DMS79 treated with DMSO at 0.1 percent for 48 hours (cell line): ENCODE results near the gene WDR59.

ENCODE experiments used
- DNase-seq: peaks from one replicate; lab custom pipeline; 2025; lab: John Stamatoyannopoulos, UW

The WDR59 gene

GRCh38 chr16:74903120-74903519 is 81.8 kb downstream of the WDR59 start:
- no peak for DNase-seq

GRCh38 chr16:74902161-74902560 is 82.8 kb downstream of the WDR59 start:
- no peak for DNase-seq

- no peak for DNase-seq
These were observed 83.3 kb downstream of the WDR59 start for GRCh38 chr16:74901606-74902005.

GRCh38 chr16:74899816-74900215 is 85.1 kb downstream of the WDR59 start:
- no peak for DNase-seq

GRCh38 chr16:74898659-74899058 is 86.3 kb downstream of the WDR59 start:
- no peak for DNase-seq

GRCh38 chr16:74896389-74897370 is 88.2 kb downstream of the WDR59 start:
- DNase-seq = no peak

- DNase-seq = no peak
These were observed 91.4 kb downstream of the WDR59 start for GRCh38 chr16:74893541-74893940.

DNA sequence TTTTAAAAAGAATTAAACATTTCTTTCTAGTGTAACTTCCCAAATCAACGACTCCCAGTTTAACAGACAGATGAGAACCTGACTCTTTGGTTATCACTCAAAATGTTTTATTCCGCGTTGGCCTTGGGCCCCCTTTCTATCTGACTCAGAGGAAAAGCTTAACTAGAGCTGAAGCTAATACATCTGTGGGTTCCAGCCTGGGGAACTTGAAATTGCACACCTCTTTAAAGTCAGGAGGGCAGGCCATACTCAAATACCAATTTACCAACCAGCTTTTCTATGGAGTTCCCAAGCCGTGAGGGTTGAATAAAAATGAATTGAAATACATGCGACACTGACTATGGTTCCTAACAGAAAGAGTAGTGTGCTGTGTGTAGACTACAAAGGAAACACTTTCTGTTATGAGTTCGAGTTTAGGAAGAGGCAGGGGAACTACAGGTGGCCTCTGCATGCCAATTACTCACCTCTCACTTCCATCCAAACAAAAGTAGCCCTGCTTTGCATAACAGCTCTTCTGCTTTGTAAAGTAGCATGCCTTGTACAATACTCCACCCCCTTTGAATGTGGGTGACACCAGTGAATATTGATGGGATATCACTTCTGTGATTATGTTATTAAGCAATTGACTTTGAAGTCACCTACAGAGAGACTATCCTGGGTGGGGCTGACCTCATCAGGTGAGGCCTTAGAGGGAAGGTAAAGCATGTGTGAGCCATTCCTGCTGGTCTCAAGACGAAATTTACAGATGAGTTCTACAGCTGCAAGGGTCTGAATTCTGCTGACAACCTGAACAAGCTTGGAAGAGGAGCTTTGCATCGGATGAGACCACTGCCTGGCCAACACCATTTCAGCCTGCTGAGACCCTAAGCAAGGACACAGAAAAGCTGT is 92.1 kb downstream of the WDR59 start:
- no peak for DNase-seq

- no peak for DNase-seq
These were observed 96.0 kb downstream of the WDR59 start for GRCh38 chr16:74888888-74889287.

GRCh38 chr16:74888232-74888862 is 96.6 kb downstream of the WDR59 start:
- no peak for DNase-seq

DNA sequence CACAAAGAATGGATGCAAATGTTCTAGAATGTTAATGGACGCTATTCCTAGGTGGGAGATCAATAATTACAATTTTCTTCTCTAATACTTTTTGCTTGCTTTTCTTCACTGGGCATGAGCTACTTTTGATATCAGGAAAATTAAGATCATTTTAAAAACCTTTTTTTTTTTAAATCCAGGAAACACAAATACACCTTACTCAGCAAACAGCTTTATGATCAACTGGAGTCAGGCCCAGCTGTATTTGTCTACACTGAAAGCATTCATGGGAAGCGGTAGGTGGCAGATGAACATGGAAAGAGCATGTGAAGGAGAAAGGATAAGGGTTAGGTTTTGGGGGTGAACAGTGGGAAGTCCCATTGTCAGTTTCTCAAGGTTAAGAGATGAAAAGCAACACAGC is 97.8 kb downstream of the WDR59 start:
- no peak for DNase-seq

GRCh38 chr16:74877706-74878105 is 107.2 kb downstream of the WDR59 start:
- DNase-seq = no peak

GRCh38 chr16:74874912-74875546 is 109.9 kb downstream of the WDR59 start:
- DNase-seq = no peak

DNA sequence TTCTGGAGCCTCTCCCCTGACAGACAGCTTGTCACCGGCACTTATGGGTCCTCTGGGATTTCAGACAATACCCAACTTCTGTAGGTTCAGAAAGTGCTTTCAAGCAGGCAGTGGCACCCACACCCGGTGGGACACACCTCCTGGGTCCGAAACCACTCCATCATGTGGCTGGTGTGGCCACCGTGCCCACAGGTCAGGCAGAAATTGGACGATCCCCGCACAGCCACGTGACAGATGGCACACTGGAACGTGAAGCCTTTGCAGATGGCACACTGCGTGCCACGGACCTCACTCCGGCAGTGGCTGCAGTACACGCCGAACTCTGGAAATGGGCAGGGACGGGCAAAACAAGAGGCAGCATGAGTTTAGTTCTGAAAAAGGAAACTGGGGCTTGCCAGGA is 110.8 kb downstream of the WDR59 start:
- DNase-seq = no peak

- DNase-seq = no peak
These were observed 112.6 kb downstream of the WDR59 start for GRCh38 chr16:74872302-74872701.

DNA sequence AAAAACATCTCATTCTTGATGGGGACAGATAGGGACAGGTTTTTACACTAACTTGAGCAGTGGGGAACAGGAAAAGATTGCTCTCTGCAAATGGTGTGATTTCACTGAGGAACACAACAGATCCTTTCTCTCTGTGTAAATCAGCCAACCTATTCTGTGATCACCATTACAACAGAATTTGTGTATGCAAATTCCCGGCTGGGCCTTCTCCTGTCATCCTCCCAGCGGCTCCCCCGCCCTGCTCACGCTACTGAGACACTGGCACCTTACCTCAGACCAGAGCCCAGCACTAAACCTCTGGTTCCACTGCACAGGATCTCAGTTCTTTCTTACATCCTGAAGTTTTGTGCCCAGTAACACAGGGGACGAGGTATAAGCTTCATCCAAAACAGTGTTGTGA is 113.3 kb downstream of the WDR59 start:
- no peak for DNase-seq

- no peak for DNase-seq
These were observed 116.4 kb downstream of the WDR59 start for GRCh38 chr16:74868501-74868900.

DNA sequence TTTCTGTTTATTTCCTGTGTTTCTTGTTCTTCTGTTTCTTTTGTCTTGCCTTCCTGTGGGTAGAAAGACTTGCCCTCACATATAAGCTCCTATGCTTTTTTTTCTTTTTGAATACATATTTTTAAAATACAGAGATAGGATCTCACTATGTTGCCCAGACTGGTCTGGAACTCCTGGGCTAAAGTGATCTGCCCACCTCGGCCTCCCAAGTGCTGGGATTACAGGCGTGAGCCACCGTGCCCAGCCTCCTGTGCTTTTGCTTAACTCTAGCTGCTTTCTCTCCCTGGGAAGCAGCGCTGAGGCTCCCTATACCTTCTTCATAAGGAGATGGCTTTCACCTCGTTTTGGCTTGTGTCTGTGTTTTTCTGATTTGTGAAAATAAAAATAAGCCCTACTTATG is 116.9 kb downstream of the WDR59 start:
- DNase-seq = no peak

DNA sequence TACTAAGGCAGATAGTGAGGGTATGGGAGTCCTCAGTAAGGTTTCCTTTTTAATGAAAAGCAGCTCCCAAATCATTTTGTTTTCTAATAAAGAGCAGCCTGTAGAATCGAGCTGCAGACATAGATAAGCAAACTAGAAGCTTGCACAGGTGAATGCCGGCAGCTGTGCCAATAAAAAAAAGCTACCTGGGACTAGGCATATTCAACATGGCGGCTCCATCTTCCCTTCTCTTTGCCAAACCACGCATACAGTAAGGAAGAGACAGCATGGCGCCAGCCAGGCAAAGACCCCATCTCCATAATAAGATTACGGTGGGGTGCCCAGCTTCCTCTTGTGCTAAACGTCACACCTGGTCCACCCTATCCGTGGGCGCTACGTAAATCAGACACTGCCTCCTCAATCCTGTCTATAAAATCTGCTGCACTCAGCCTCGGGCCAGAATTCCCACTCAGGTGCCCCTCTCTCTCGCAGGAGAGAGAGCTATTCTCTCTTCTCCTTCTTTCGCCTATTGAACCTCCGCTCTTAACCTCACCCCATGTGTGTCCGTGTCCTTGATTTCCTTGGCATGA is 117.6 kb downstream of the WDR59 start:
- no peak for DNase-seq

- DNase-seq = no peak
These were observed 118.9 kb downstream of the WDR59 start for GRCh38 chr16:74865922-74866598.

DNA sequence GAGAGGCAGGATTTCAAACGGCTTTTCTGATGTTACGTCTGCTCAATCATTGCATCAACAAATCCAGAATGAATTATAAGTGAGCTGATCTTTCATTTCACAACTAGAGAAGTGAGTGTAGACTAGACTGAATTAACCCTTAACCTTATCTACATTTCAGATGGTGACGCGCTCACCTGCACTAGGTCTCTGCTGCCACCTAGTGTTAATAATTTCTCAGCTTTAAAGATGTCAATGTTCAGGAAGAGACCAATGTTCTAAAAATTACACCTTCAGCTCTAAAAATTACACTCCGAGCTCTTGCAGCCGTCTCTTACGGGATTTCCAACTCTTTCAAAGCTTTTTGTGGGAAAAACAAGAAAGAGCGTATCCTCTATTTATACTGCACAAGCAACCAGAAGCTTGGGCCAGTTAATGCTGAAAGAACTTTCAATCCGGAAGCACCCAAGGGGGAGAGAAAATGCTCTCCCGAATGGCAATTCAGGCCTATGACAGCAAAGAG is 122.1 kb downstream of the WDR59 start:
- peak; percentile 54 for DNase-seq
